Endothelial cell of umbilical vein (primary cell): ENCODE data around the gene KTN1. TPM values are rescaled to one million over a fixed set of nuclear protein-coding genes. Genes with fewer than 3 reads are reported as not detected.
A peak's percentile ranks its signal among the peaks of the same experiment; 100 is the strongest.

Experiments used
- BruUV-seq: library from RNA; stranded (reverse); fragments of 400-500 nt; replicated peaks from 2 replicates; lab custom pipeline; 2021; lab: Mats Ljungman, UMichigan
- CTCF ChIA-PET: fragments of 300-600, 350-600 bp; sonication (Branson Sonifier 250); formaldehyde crosslinking; loops from one replicate; lab custom pipeline; 2021; ENCODE audit warnings: antibody characterized with exemption, inconsistent platforms; lab: Charles Lee
- POLR2A ChIA-PET: fragments of 300-600, 350-600 bp; sonication (Branson Sonifier 250); formaldehyde crosslinking; loops from one replicate; lab custom pipeline; 2021; ENCODE audit warnings: antibody characterized with exemption, inconsistent platforms; lab: Charles Lee
- DNase-seq: peaks from one replicate; pipeline ENCODE4 v3.0.0-alpha.2; 2011; ENCODE audit warnings: low read depth, low spot score
- FAIRE-seq: peaks from 2 replicates; lab custom pipeline; 2011; peaks lifted over from hg19 to GRCh38; lab: Jason Lieb, UNC
- H2AFZ ChIP-seq: 2 replicates; pipeline ENCODE4 v1.6.0; 2012; ENCODE audit warnings: low read depth, low read length, control low read depth, inconsistent platforms
- H3K27ac ChIP-seq: 2 replicates; pipeline ENCODE4 v1.5.1; 2011; ENCODE audit warnings: low read depth, mild to moderate bottlenecking, control low read depth, low read length, moderate library complexity; ENCODE audit not compliant: insufficient read depth
- H3K27me3 ChIP-seq, 2 experiments: 2 replicates each; pipeline versions ENCODE4 v1.6.0 to v1.6.1; 2011; ENCODE audit warnings: low read length in 2 of 2, mixed read lengths in 1 of 2; ENCODE audit not compliant: control insufficient read depth in 2 of 2, insufficient read depth in 2 of 2
- H3K36me3 ChIP-seq, 2 experiments: 2 replicates in 1 of 2; 3 replicates in 1 of 2; pipeline ENCODE4 v1.5.1; 2011; ENCODE audit warnings: low read length in 2 of 2, mild to moderate bottlenecking in 1 of 2, moderate library complexity in 1 of 2; ENCODE audit not compliant: control insufficient read depth in 2 of 2, insufficient read depth in 2 of 2; ENCODE audit errors: extremely low read depth in 1 of 2
- H3K4me1 ChIP-seq: 3 replicates; pipeline ENCODE4 v1.5.1; 2011; ENCODE audit warnings: mild to moderate bottlenecking, low read length; ENCODE audit not compliant: control insufficient read depth, insufficient read depth; ENCODE audit errors: extremely low read depth
- H3K4me2 ChIP-seq: 2 replicates; pipeline ENCODE4 v1.6.1; 2011; ENCODE audit warnings: low read length, control low read depth, mixed read lengths; ENCODE audit not compliant: insufficient read depth
- H3K4me3 ChIP-seq, 3 experiments: fragments of 200-600 bp in 1 of 3; sonication (generic), shearing (Covaris generic) in 1 of 3; replicated peaks in 1 of 3; 2 replicates each; pipeline ENCODE4 v1.5.1; 2011 to 2016; ENCODE audit warnings: control low read depth in 3 of 3, low read length in 3 of 3, mild to moderate bottlenecking in 2 of 3, inconsistent platforms in 1 of 3, low read depth in 1 of 3, moderate library complexity in 1 of 3; ENCODE audit not compliant: insufficient read depth in 1 of 3
- H3K79me2 ChIP-seq: 2 replicates; pipeline ENCODE4 v1.6.0; 2012; ENCODE audit warnings: low read length, inconsistent platforms; ENCODE audit not compliant: control insufficient read depth, insufficient read depth
- H3K9ac ChIP-seq: replicated peaks from 2 replicates; pipeline ENCODE3; 2011; ENCODE audit warnings: low read length, control low read depth; ENCODE audit not compliant: insufficient read depth; ENCODE audit errors: extremely low read depth
- H3K9me1 ChIP-seq: replicated peaks from 3 replicates; pipeline ENCODE4 v1.6.0; 2011; ENCODE audit warnings: mild to moderate bottlenecking, low read length; ENCODE audit not compliant: control insufficient read depth, insufficient read depth; ENCODE audit errors: extremely low read depth
- H3K9me3 ChIP-seq: replicated peaks from 2 replicates; pipeline ENCODE4 v1.5.1; 2012; ENCODE audit warnings: low read length, inconsistent platforms; ENCODE audit not compliant: control insufficient read depth, insufficient read depth
- H4K20me1 ChIP-seq: replicated peaks from 2 replicates; pipeline ENCODE3; 2011; ENCODE audit warnings: mild to moderate bottlenecking, low read length; ENCODE audit not compliant: control insufficient read depth, insufficient read depth; ENCODE audit errors: extremely low read depth
- CTCF ChIP-seq, 2 donors: IDR thresholded peaks; 1 replicate in 1 of 2; 2 replicates in 1 of 2; pipeline ENCODE4 v1.5.1; 2011; ENCODE audit warnings: low read length in 2 of 2, mild to moderate bottlenecking in 2 of 2, moderate library complexity in 2 of 2, control low read depth in 1 of 2, inconsistent platforms in 1 of 2, low read depth in 1 of 2; ENCODE audit not compliant: insufficient read depth in 1 of 2; ENCODE audit errors: extremely low read depth in 1 of 2
- GATA2 ChIP-seq: IDR thresholded peaks from 2 replicates; pipeline ENCODE4 v1.7.0; 2011; ENCODE audit warnings: low read depth, mild to moderate bottlenecking, moderate library complexity, mixed read lengths, low read length; ENCODE audit not compliant: insufficient read length, insufficient read depth
- JUN ChIP-seq: IDR thresholded peaks from 2 replicates; pipeline ENCODE4 v1.6.1; 2011; ENCODE audit warnings: borderline replicate concordance, low read depth; ENCODE audit not compliant: insufficient read length, insufficient read depth
- MAX ChIP-seq: IDR thresholded peaks from 2 replicates; pipeline ENCODE4 v1.6.1; 2011; ENCODE audit not compliant: insufficient read depth, insufficient read length
- POLR2AphosphoS5 ChIP-seq: IDR thresholded peaks from 2 replicates; pipeline ENCODE4 v1.6.1; 2012; ENCODE audit warnings: low read depth, mild to moderate bottlenecking, control low read depth, low read length, moderate library complexity; ENCODE audit not compliant: insufficient read depth
- dilution Hi-C: fragments of 300-500 bp; cut with MboI; formaldehyde crosslinking; loops from one replicate; pipeline ENCODE4 v1.15.0; 2019; ENCODE audit warnings: low sequenced_read_pairs; ENCODE audit not compliant: extremely low pct_ligation_motif_present
- intact Hi-C: fragments of 100-400 bp; cut with micrococcal nuclease; formaldehyde crosslinking; loops from one replicate; pipeline ENCODE4 v1.10.0; 2022
- polyA plus RNA-seq, 4 experiments: library from polyadenylated mRNA; depleted of rRNA in 3 of 4; stranded (reverse) in 3 of 4; unstranded in 1 of 4; fragments of >200 nt; gene quantifications; 2 replicates each; pipeline versions ENCODE4 v1.2.1 to v1.2.3, GENCODE V29; 2011 to 2012; ENCODE audit warnings: missing spikeins in 1 of 4
- total RNA-seq: library from RNA; stranded (reverse); gene quantifications from 2 replicates; pipeline ENCODE4 v1.2.3, GENCODE V29; 2021

Gene KTN1
- total and polyA plus RNA-seq, 2 donors (not counting 3 experiments of a cell fraction or from before 2014, with no cell fraction given), result 33.2 to 148 TPM

GRCh38 chr14:55581342-55581771, 1.4 kb downstream of the KTN1 start:
- Histone ChIP-seq H4K20me1 (peaks cover 21% of the 10 kb centered on the region), H3K9me1 (no peaks in the 10 kb centered on the region), H3K9me3 (no peaks in the 10 kb centered on the region), H2AFZ (no peak overlapping the region), H3K4me1 (peaks cover 20% of the 10 kb centered on the region), H3K27ac (no peak overlapping the region), H3K27me3 (no peaks in the 10 kb centered on the region), H3K36me3 (no peaks in the 10 kb centered on the region), H3K79me2 (peaks cover 49% of the 10 kb centered on the region), H3K4me3 (peak overlapping the region; percentile 59 to 73 (median 62)), H3K9ac (peak overlapping the region; percentile 94), H3K4me2 (peak overlapping the region; percentile 75)
- intact Hi-C loops, result loop anchor here (2.0 to 10.0 kb wide), 4 partner anchors 25 to 311 kb away; partner anchors contain the start of gene FBXO34
- DNase-seq (no peak), FAIRE-seq (no peak)
- dilution Hi-C loops, result no loop called here
- POLR2A ChIA-PET, result interaction anchor here (0.7 kb wide), 1 partner anchor 239 kb away, joined by 3 read pairs; no protein-coding TSS in a partner anchor
- TF ChIP-seq CTCF (IDR thresholded peaks at IDR 0.05; ENCODE audit: extremely low read depth in 1 of 2, insufficient read depth in 1 of 2, low read depth in 1 of 2, low read length in 2 of 2) (no peak), GATA2 (peak; percentile 75)
- CTCF ChIA-PET, result interaction anchor here (0.8 to 2.2 kb wide), 8 partner anchors 8 to 143 kb away, joined by 3 to 34 read pairs (median 4); partner anchors contain the start of gene TBPL2
- BruUV-seq, result TSS peak; percentile 29

GRCh38 chr14:55582746-55583145, 2.7 kb downstream of the KTN1 start:
- no peak overlapping the region for H3K4me3 ChIP-seq
- POLR2A ChIA-PET, result no interaction called here
- peaks cover 63% of the 10 kb centered on the region for H3K79me2 ChIP-seq
- intact Hi-C loops (loop anchor here (10.0 kb wide), 1 partner anchor 212 kb away; no protein-coding TSS in a partner anchor), dilution Hi-C loops (no loop called here)
- H3K4me2 ChIP-seq, result no peak overlapping the region
- FAIRE-seq (no peak), DNase-seq (no peak)
- no peak overlapping the region for H2AFZ ChIP-seq
- no peaks in the 10 kb centered on the region for H3K9me1 ChIP-seq
- H3K27me3 ChIP-seq, result no peaks in the 10 kb centered on the region
- H3K27ac ChIP-seq, result no peak overlapping the region
- H3K9ac ChIP-seq, result no peak overlapping the region
- no TSS peak for BruUV-seq
- no peaks in the 10 kb centered on the region for H3K36me3 ChIP-seq
- TF ChIP-seq MAX (no peak), POLR2AphosphoS5 (no peak), CTCF (IDR thresholded peaks at IDR 0.05; ENCODE audit: extremely low read depth in 1 of 2, insufficient read depth in 1 of 2, low read depth in 1 of 2, low read length in 2 of 2) (no peak), GATA2 (no peak), JUN (no peak)
- peaks cover 20% of the 10 kb centered on the region for H3K4me1 ChIP-seq
- H3K9me3 ChIP-seq, result no peaks in the 10 kb centered on the region
- H4K20me1 ChIP-seq, result peaks cover 35% of the 10 kb centered on the region
- CTCF ChIA-PET, result no interaction called here
